ENCODE results near the gene ARPP21.

DNA sequence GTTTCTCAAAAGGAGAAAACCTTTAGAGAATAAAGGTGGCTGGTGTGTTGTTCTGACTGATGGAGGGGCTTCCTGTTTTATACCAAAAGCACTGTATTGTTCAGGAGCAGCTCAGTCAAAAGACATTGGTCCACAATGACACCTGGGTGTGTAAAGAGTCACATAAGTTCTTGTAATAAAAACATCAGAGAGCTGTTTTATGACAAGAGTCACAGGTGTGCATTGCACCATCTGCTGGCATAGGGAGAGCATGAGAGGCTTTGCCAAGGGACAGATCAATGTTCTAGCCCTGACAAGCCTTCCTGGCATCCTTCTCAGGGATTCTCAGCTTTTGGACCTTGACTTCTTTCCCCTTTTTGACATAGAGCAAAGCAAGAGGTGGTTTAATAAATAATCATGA, 20.4 kb downstream of the ARPP21 start:
- TF ChIP-seq, protein P1, sequence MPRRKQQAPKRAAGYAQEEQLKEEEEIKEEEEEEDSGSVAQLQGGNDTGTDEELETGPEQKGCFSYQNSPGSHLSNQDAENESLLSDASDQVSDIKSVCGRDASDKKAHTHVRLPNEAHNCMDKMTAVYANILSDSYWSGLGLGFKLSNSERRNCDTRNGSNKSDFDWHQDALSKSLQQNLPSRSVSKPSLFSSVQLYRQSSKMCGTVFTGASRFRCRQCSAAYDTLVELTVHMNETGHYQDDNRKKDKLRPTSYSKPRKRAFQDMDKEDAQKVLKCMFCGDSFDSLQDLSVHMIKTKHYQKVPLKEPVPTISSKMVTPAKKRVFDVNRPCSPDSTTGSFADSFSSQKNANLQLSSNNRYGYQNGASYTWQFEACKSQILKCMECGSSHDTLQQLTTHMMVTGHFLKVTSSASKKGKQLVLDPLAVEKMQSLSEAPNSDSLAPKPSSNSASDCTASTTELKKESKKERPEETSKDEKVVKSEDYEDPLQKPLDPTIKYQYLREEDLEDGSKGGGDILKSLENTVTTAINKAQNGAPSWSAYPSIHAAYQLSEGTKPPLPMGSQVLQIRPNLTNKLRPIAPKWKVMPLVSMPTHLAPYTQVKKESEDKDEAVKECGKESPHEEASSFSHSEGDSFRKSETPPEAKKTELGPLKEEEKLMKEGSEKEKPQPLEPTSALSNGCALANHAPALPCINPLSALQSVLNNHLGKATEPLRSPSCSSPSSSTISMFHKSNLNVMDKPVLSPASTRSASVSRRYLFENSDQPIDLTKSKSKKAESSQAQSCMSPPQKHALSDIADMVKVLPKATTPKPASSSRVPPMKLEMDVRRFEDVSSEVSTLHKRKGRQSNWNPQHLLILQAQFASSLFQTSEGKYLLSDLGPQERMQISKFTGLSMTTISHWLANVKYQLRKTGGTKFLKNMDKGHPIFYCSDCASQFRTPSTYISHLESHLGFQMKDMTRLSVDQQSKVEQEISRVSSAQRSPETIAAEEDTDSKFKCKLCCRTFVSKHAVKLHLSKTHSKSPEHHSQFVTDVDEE (CRISPR knock-in tag; IDR thresholded peaks at IDR 0.05), result no peak
- TF ChIP-seq, protein P2, sequence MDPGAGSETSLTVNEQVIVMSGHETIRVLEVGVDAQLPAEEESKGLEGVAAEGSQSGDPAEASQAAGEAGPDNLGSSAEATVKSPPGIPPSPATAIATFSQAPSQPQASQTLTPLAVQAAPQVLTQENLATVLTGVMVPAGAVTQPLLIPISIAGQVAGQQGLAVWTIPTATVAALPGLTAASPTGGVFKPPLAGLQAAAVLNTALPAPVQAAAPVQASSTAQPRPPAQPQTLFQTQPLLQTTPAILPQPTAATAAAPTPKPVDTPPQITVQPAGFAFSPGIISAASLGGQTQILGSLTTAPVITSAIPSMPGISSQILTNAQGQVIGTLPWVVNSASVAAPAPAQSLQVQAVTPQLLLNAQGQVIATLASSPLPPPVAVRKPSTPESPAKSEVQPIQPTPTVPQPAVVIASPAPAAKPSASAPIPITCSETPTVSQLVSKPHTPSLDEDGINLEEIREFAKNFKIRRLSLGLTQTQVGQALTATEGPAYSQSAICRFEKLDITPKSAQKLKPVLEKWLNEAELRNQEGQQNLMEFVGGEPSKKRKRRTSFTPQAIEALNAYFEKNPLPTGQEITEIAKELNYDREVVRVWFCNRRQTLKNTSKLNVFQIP (CRISPR knock-in tag; IDR thresholded peaks at IDR 0.05; ENCODE audit: borderline replicate concordance, low read depth), result no peak
- TF ChIP-seq, protein P3, sequence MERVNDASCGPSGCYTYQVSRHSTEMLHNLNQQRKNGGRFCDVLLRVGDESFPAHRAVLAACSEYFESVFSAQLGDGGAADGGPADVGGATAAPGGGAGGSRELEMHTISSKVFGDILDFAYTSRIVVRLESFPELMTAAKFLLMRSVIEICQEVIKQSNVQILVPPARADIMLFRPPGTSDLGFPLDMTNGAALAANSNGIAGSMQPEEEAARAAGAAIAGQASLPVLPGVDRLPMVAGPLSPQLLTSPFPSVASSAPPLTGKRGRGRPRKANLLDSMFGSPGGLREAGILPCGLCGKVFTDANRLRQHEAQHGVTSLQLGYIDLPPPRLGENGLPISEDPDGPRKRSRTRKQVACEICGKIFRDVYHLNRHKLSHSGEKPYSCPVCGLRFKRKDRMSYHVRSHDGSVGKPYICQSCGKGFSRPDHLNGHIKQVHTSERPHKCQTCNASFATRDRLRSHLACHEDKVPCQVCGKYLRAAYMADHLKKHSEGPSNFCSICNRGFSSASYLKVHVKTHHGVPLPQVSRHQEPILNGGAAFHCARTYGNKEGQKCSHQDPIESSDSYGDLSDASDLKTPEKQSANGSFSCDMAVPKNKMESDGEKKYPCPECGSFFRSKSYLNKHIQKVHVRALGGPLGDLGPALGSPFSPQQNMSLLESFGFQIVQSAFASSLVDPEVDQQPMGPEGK (CRISPR knock-in tag; IDR thresholded peaks at IDR 0.05; ENCODE audit: borderline replicate concordance), result no peak
- TF ChIP-seq ZNF8 (CRISPR knock-in tag; IDR thresholded peaks at IDR 0.05) (no peak), ZFP3 (CRISPR knock-in tag; IDR thresholded peaks at IDR 0.05) (no peak), ESRRG (CRISPR knock-in tag; IDR thresholded peaks at IDR 0.05) (no peak), SNAI2 (CRISPR knock-in tag; IDR thresholded peaks at IDR 0.05) (no peak), TOX (CRISPR knock-in tag; IDR thresholded peaks at IDR 0.05; ENCODE audit: borderline replicate concordance) (no peak), BACH2 (CRISPR knock-in tag; IDR thresholded peaks at IDR 0.05; ENCODE audit: borderline replicate concordance) (no peak), ISL1 (CRISPR knock-in tag; IDR thresholded peaks at IDR 0.05) (no peak)
- TF ChIP-seq, protein P4, sequence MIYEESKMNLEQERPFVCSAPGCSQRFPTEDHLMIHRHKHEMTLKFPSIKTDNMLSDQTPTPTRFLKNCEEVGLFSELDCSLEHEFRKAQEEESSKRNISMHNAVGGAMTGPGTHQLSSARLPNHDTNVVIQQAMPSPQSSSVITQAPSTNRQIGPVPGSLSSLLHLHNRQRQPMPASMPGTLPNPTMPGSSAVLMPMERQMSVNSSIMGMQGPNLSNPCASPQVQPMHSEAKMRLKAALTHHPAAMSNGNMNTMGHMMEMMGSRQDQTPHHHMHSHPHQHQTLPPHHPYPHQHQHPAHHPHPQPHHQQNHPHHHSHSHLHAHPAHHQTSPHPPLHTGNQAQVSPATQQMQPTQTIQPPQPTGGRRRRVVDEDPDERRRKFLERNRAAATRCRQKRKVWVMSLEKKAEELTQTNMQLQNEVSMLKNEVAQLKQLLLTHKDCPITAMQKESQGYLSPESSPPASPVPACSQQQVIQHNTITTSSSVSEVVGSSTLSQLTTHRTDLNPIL (CRISPR knock-in tag; IDR thresholded peaks at IDR 0.05; ENCODE audit: low read depth), result no peak
